OCI-LY7 (cell line): ENCODE results near the gene KIAA0040.

Experiments used
- EZH2phosphoT487 ChIP-seq: fragments of 200-600 bp; sonication (generic); IDR thresholded peaks from 2 replicates; pipeline ENCODE4 v1.6.1; 2018; ENCODE audit warnings: low read depth, borderline replicate concordance, mild to moderate bottlenecking, mixed run types, antibody characterized with exemption, low read length, moderate library complexity, mixed read lengths
- TF ChIP-seq, protein P1 (sequence below): fragments of 200-600 bp; sonication (generic); conservative IDR thresholded peaks from 2 replicates; pipeline ENCODE4 v1.5.1; 2014; ENCODE audit warnings: mild to moderate bottlenecking, antibody characterized with exemption, low read length, moderate library complexity, mixed read lengths

DNA sequence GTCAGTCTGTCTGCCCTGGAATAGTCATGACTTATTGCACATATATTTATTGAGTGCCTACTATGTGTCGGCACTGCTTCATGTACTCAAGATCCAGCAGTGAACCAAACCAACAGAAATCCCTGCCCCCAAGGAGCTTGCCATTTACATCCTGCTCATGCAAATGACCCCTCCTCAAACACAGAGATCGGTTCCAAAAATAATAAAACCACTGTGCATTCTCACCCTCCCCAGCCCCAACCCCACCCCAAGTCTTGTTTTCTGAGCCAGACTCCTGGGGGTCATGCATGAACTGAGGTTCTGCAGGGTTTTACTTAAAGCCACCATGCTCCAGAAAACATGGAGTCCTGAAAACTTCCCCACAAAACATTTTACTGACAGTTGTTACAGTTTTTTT, 61.9 kb downstream of the KIAA0040 start:
- TF ChIP-seq, protein P1, sequence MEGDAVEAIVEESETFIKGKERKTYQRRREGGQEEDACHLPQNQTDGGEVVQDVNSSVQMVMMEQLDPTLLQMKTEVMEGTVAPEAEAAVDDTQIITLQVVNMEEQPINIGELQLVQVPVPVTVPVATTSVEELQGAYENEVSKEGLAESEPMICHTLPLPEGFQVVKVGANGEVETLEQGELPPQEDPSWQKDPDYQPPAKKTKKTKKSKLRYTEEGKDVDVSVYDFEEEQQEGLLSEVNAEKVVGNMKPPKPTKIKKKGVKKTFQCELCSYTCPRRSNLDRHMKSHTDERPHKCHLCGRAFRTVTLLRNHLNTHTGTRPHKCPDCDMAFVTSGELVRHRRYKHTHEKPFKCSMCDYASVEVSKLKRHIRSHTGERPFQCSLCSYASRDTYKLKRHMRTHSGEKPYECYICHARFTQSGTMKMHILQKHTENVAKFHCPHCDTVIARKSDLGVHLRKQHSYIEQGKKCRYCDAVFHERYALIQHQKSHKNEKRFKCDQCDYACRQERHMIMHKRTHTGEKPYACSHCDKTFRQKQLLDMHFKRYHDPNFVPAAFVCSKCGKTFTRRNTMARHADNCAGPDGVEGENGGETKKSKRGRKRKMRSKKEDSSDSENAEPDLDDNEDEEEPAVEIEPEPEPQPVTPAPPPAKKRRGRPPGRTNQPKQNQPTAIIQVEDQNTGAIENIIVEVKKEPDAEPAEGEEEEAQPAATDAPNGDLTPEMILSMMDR: no peak
- no peak for TF ChIP-seq EZH2phosphoT487
